Neutrophil (primary cell): Measurements from ENCODE around the gene AKT3.
A peak's percentile ranks its signal among the peaks of the same experiment; 100 is the strongest.

ENCODE experiments used
- H3K27ac ChIP-seq: fragments of 200-600 bp; sonication (generic); 2 replicates; pipeline ENCODE4 v1.5.1; 2016; ENCODE audit warnings: mild to moderate bottlenecking, moderate library complexity
- H3K27me3 ChIP-seq: fragments of 200-600 bp; sonication (generic); 2 replicates; pipeline ENCODE4 v1.6.0; 2016; ENCODE audit warnings: mild to moderate bottlenecking
- H3K36me3 ChIP-seq: fragments of 200-600 bp; sonication (generic); 2 replicates; pipeline ENCODE4 v1.5.1; 2017
- H3K4me1 ChIP-seq, 2 experiments: fragments of 200-600 bp in 1 of 2; sonication (generic) in 1 of 2; 1 replicate in 1 of 2; 2 replicates in 1 of 2; pipeline versions ENCODE4 v1.5.1 to v1.6.1; 2013 to 2016; ENCODE audit warnings: low read depth in 1 of 2, low read length in 1 of 2, mild to moderate bottlenecking in 1 of 2, moderate library complexity in 1 of 2; ENCODE audit not compliant: control insufficient read depth in 1 of 2, insufficient read depth in 1 of 2
- H3K4me3 ChIP-seq, 2 experiments: fragments of 200-600 bp in 1 of 2; sonication (generic) in 1 of 2; 1 replicate in 1 of 2; 2 replicates in 1 of 2; pipeline ENCODE4 v1.5.1; 2013 to 2016; ENCODE audit warnings: low read depth in 1 of 2, low read length in 1 of 2, mild to moderate bottlenecking in 1 of 2, moderate library complexity in 1 of 2
- H3K9me3 ChIP-seq: fragments of 200-600 bp; sonication (generic); 2 replicates; pipeline ENCODE4 v1.5.1; 2016
- CTCF ChIP-seq: fragments of 200-600 bp; sonication (generic); IDR thresholded peaks from 2 replicates; pipeline ENCODE4 v1.5.1; 2016; ENCODE audit warnings: antibody characterized with exemption

The AKT3 gene

GRCh38 chr1:243758647-243759046 is 91.4 kb downstream of the AKT3 start:
- TF ChIP-seq CTCF = no peak

GRCh38 chr1:243756529-243756928 is 93.5 kb downstream of the AKT3 start:
- H3K4me1 ChIP-seq = no peaks in the 10 kb centered on the region
- no peaks in the 10 kb centered on the region for H3K9me3 ChIP-seq
- no peak overlapping the region for H3K27ac ChIP-seq
- H3K4me3 ChIP-seq = no peak overlapping the region
- no peaks in the 10 kb centered on the region for H3K27me3 ChIP-seq
- no peak for TF ChIP-seq CTCF
- no peaks in the 10 kb centered on the region for H3K36me3 ChIP-seq

More at GRCh38 chr1:243758647-243759046, 91.4 kb downstream of the AKT3 start:
- H3K27me3 ChIP-seq = no peaks in the 10 kb centered on the region
- no peak overlapping the region for H3K27ac ChIP-seq
- H3K9me3 ChIP-seq = no peaks in the 10 kb centered on the region
- no peaks in the 10 kb centered on the region for H3K4me1 ChIP-seq
- H3K4me3 ChIP-seq = no peak overlapping the region
- no peaks in the 10 kb centered on the region for H3K36me3 ChIP-seq

GRCh38 chr1:243754348-243754747 is 95.7 kb downstream of the AKT3 start:
- Histone ChIP-seq H3K4me3 (no peak overlapping the region), H3K27ac (no peak overlapping the region), H3K4me1 (no peaks in the 10 kb centered on the region), H3K27me3 (no peaks in the 10 kb centered on the region), H3K9me3 (no peaks in the 10 kb centered on the region), H3K36me3 (no peaks in the 10 kb centered on the region)
- no peak for TF ChIP-seq CTCF

- no peak overlapping the region for H3K4me3 ChIP-seq
- H3K9me3 ChIP-seq = no peaks in the 10 kb centered on the region
- H3K27me3 ChIP-seq = no peaks in the 10 kb centered on the region
- no peaks in the 10 kb centered on the region for H3K4me1 ChIP-seq
- no peak overlapping the region for H3K27ac ChIP-seq
- no peaks in the 10 kb centered on the region for H3K36me3 ChIP-seq
- no peak for TF ChIP-seq CTCF
Observed at GRCh38 chr1:243751506-243751905, 98.5 kb downstream of the AKT3 start.

GRCh38 chr1:243748706-243749283 is 101.2 kb downstream of the AKT3 start:
- no peak overlapping the region for H3K27ac ChIP-seq
- no peaks in the 10 kb centered on the region for H3K4me1 ChIP-seq
- no peak overlapping the region for H3K4me3 ChIP-seq
- peak; percentile 68 for TF ChIP-seq CTCF
- H3K27me3 ChIP-seq = no peaks in the 10 kb centered on the region
- H3K36me3 ChIP-seq = no peaks in the 10 kb centered on the region
- no peaks in the 10 kb centered on the region for H3K9me3 ChIP-seq

- TF ChIP-seq CTCF = no peak
- no peak overlapping the region for H3K27ac ChIP-seq
- no peaks in the 10 kb centered on the region for H3K4me1 ChIP-seq
- H3K27me3 ChIP-seq = no peaks in the 10 kb centered on the region
- no peak overlapping the region for H3K4me3 ChIP-seq
- no peaks in the 10 kb centered on the region for H3K36me3 ChIP-seq
- no peaks in the 10 kb centered on the region for H3K9me3 ChIP-seq
Observed at GRCh38 chr1:243748227-243748626, 101.8 kb downstream of the AKT3 start.
